Measurements from ENCODE around the gene DGCR2. TPM values are rescaled to one million over a fixed set of nuclear protein-coding genes. Genes with fewer than 3 reads are reported as not detected.

Gene DGCR2
- total RNA-seq, 1 donor from 2014 or later = 50.0 TPM

DNA sequence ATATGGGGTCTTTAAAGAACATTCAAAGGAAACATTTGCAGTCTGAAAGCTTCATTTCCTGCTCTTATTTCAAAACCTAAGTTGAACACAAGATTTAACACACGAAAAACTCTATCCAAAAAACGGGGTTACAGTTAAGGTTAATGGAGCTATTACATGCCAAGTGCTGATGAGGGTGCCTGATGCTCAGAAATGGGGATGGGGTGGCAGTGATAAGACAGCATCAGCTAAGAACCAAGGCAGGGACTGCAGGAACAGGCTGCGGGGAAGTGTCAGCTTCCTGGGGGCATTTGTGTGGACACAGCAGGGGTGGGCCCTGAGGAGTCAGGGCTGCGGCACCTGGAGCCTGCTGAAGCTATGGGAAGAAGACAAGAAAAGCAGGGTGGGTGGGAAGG lies 12.2 kb downstream of the DGCR2 start:
- H3K36me3 ChIP-seq (ENCODE audit: control insufficient read depth, insufficient read depth, low read length) = peaks cover 5% of the 10 kb centered on the region
- H3K27me3 ChIP-seq (ENCODE audit: control insufficient read depth, insufficient read depth, low read length) = no peaks in the 10 kb centered on the region
- H3K4me3 ChIP-seq (ENCODE audit: low read depth, low read length) = no peak overlapping the region
- TF ChIP-seq, protein P1, sequence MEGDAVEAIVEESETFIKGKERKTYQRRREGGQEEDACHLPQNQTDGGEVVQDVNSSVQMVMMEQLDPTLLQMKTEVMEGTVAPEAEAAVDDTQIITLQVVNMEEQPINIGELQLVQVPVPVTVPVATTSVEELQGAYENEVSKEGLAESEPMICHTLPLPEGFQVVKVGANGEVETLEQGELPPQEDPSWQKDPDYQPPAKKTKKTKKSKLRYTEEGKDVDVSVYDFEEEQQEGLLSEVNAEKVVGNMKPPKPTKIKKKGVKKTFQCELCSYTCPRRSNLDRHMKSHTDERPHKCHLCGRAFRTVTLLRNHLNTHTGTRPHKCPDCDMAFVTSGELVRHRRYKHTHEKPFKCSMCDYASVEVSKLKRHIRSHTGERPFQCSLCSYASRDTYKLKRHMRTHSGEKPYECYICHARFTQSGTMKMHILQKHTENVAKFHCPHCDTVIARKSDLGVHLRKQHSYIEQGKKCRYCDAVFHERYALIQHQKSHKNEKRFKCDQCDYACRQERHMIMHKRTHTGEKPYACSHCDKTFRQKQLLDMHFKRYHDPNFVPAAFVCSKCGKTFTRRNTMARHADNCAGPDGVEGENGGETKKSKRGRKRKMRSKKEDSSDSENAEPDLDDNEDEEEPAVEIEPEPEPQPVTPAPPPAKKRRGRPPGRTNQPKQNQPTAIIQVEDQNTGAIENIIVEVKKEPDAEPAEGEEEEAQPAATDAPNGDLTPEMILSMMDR (IDR thresholded peaks at IDR 0.05; ENCODE audit: insufficient read depth, low read length, severe bottlenecking) = no peak
- no peak for DNase-seq (ENCODE audit: low read depth)
- no peak for FAIRE-seq

DNA sequence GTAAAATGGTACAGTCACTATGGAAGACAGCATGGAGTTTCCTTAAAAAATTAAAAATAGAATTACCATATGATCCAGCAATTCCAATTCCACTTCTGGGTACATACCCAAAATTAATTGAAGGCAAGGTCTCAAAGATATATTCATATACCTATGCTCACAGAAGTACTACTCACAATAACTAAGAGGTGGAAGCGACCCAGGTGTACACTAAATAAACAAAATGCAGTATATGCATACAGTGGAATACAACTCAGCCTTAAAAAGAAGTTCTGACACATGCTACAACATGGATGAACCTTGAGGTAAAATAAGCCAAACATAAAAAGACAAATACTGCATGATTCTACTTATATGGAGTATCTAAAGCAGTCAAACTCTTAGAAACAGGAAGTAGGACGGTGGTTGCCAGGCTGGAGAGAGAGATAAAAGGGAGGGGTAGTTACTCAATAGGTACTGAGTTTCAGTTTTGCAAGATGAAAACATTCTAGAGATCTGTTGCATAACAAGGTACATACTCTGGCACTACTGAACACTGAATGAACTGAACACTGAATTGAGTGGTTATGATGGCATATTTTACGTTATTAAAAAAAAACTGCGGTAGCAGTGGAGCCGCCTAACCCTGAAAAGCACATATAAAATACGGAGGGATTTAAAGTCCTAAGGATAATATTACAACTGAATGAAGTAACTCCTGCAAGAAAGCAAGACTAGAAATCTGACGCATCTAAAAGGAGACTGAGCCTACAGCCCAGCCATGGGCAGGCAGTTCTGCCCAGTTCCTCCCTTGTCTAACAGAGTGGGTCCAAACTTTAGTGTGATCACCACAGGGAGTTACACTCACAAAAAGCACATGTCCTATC lies 12.8 kb downstream of the DGCR2 start:
- H3K4me3 ChIP-seq (ENCODE audit: low read depth, low read length) = no peak overlapping the region

DNA sequence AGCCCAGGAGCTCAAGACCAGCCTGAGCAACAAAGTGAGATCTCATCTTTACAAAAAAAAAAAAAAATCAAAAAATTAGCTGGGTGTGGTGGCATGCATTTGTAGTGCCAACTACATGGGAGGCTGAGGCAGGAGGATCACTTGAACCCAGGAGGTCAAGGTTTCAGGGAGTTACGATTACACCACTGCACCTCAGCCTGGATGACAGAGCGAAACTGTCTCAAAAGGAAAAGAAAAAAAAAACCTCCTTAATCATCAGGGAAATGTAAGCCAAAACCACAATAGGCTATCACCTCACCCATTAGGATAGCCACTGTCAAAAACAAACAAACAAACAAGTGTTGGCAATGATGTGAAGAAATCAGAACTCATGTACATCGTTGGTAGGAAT lies 13.4 kb downstream of the DGCR2 start:
- FAIRE-seq (no peak), DNase-seq (ENCODE audit: low read depth) (peak; percentile 71)
- TF ChIP-seq, protein P1 (IDR thresholded peaks at IDR 0.05; ENCODE audit: insufficient read depth, low read length, severe bottlenecking) = no peak
- Histone ChIP-seq H3K36me3 (ENCODE audit: control insufficient read depth, insufficient read depth, low read length) (peaks cover 3% of the 10 kb centered on the region), H3K4me3 (ENCODE audit: low read depth, low read length) (no peak overlapping the region), H3K27me3 (ENCODE audit: control insufficient read depth, insufficient read depth, low read length) (no peaks in the 10 kb centered on the region)

More for the DNA sequence above, 12.8 kb downstream of the DGCR2 start:
- FAIRE-seq (no peak), DNase-seq (ENCODE audit: low read depth) (peak; percentile 92)
- TF ChIP-seq, protein P1 (IDR thresholded peaks at IDR 0.05; ENCODE audit: insufficient read depth, low read length, severe bottlenecking) = no peak
- H3K27me3 ChIP-seq (ENCODE audit: control insufficient read depth, insufficient read depth, low read length) = no peaks in the 10 kb centered on the region
- peaks cover 4% of the 10 kb centered on the region for H3K36me3 ChIP-seq (ENCODE audit: control insufficient read depth, insufficient read depth, low read length)

DNA sequence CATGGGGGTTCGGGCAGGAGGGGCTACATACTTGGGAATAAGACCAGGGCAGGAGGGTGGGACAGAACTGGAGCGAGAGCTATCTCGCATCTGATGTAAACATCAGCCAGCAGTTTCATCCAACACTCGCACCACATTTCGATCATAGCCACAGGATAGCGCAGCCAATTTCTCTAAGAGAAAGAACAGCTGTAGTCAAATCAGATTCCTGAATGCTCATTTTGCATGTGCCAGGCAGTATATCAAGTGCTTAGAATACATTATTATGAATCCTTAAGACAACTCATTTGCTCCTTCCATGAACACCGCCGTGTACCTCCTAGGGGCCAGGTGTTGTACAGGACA lies 14.5 kb downstream of the DGCR2 start:
- TF ChIP-seq, protein P1 (IDR thresholded peaks at IDR 0.05; ENCODE audit: insufficient read depth, low read length, severe bottlenecking) = no peak
- FAIRE-seq (no peak), DNase-seq (ENCODE audit: low read depth) (no peak)

DNA sequence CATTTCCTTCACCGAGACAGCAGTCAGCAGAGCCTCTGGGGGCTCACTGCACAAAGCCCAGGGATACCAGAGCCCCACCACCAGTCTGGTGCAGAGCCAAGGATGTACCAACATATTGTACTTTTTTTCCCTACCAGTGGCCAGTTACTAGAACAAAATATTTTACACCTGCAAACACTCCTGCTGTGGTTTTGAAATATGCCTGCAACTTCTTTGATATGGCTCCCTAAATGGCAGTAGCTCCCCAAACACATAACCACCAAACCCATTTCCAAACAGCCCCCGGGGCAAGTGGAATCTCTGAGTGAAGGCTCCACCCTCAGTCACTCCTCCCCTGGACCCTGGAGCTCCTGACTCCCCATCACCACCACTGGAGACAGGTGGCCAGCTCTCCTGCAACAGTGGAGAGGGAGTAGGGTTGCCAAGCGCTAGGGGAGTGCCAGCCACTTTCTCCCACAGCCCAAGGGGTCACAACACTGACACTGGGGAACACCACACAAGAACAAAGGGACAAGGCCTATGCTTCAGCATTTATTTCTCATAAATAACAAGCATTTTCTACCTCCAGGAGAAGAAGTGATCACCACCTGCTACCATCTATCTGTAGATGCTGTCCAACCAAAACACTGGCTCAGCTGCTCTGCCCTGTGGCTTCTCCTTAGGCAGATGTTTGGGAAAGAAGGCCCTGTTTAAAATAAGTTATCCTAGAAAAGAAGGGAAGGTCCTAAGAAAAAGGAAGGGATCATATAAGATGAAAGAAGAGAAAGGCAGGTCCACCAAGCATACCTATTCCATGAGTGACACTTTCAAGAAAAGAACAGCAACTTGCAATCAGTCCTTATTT lies 15.1 kb downstream of the DGCR2 start:
- Histone ChIP-seq H3K36me3 (ENCODE audit: control insufficient read depth, insufficient read depth, low read length) (peaks cover 3% of the 10 kb centered on the region), H3K27me3 (ENCODE audit: control insufficient read depth, insufficient read depth, low read length) (no peaks in the 10 kb centered on the region), H3K4me3 (ENCODE audit: low read depth, low read length) (no peak overlapping the region)
- no peak for FAIRE-seq
- DNase-seq (ENCODE audit: low read depth) = no peak
- TF ChIP-seq, protein P1 (IDR thresholded peaks at IDR 0.05; ENCODE audit: insufficient read depth, low read length, severe bottlenecking) = no peak

More for the DNA sequence above, 14.5 kb downstream of the DGCR2 start:
- no peak overlapping the region for H3K4me3 ChIP-seq (ENCODE audit: low read depth, low read length)
- peaks cover 3% of the 10 kb centered on the region for H3K36me3 ChIP-seq (ENCODE audit: control insufficient read depth, insufficient read depth, low read length)
- no peaks in the 10 kb centered on the region for H3K27me3 ChIP-seq (ENCODE audit: control insufficient read depth, insufficient read depth, low read length)

All from bronchial epithelial cell (primary cell).